HEK293 (cell line): ENCODE results near the gene CPNE9.

Experiments
- CTCF ChIA-PET: fragments of 350-600 bp; formaldehyde crosslinking; extraction: SDS; loops from one replicate; lab custom pipeline; 2021; ENCODE audit warnings: antibody characterized with exemption; lab: Yijun Ruan, JAX
- POLR2A ChIA-PET: fragments of 300-600 bp; formaldehyde crosslinking; extraction: SDS; loops from one replicate; lab custom pipeline; 2020; ENCODE audit warnings: antibody characterized with exemption, inconsistent platforms; lab: Yijun Ruan, JAX
- H3K27ac ChIP-seq: fragments of 200-500 bp; sonication (Bioruptor generic); 2 replicates; pipeline ENCODE4 v1.5.1; 2014; ENCODE audit warnings: low read depth, low read length, control low read depth, inconsistent platforms; ENCODE audit errors: extremely low read depth
- H3K36me3 ChIP-seq, 2 experiments: fragments of 200-500 bp in 1 of 2; sonication (Bioruptor generic) in 1 of 2; 1 replicate in 1 of 2; 2 replicates in 1 of 2; pipeline ENCODE4 v1.5.1; 2014 to 2017; ENCODE audit warnings: inconsistent platforms in 2 of 2, low read length in 2 of 2; ENCODE audit not compliant: control insufficient read depth in 2 of 2, insufficient read depth in 1 of 2
- H3K4me1 ChIP-seq: fragments of 200-500 bp; sonication (Bioruptor generic); 2 replicates; pipeline ENCODE4 v1.5.1; 2014; ENCODE audit warnings: mild to moderate bottlenecking, low read length, inconsistent platforms; ENCODE audit not compliant: control insufficient read depth, insufficient read depth
- H3K4me3 ChIP-seq: 2 replicates; pipeline ENCODE4 v1.5.1; 2011; ENCODE audit warnings: low read depth, mild to moderate bottlenecking, control low read depth, low read length, moderate library complexity
- H3K9me3 ChIP-seq: fragments of 200-500 bp; sonication (Bioruptor generic); 2 replicates; pipeline ENCODE4 v1.5.1; 2014; ENCODE audit warnings: low read depth, low read length, inconsistent platforms; ENCODE audit not compliant: control insufficient read depth, insufficient read depth
- IKZF3 ChIP-seq: fragments of 450-650 bp; IDR thresholded peaks from 2 replicates; pipeline ENCODE4 v1.5.0; 2018; ENCODE audit warnings: missing biosample characterization, mild to moderate bottlenecking, missing genetic modification characterization, moderate library complexity
- REPIN1 ChIP-seq: fragments of 450-650 bp; formaldehyde crosslinking; IDR thresholded peaks from 2 replicates; pipeline ENCODE4 v1.5.1; 2017; ENCODE audit warnings: missing biosample characterization, missing genetic modification characterization, low read depth
- ZBTB1 ChIP-seq: fragments of 450-650 bp; formaldehyde crosslinking; IDR thresholded peaks from 2 replicates; pipeline ENCODE4 v1.5.1; 2016; ENCODE audit warnings: missing biosample characterization, missing genetic modification characterization
- ZBTB48 ChIP-seq: fragments of 450-650 bp; formaldehyde crosslinking; IDR thresholded peaks from 2 replicates; pipeline ENCODE4 v1.5.1; 2016; ENCODE audit warnings: missing biosample characterization, missing genetic modification characterization
- ZNF146 ChIP-seq: fragments of 450-650 bp; formaldehyde crosslinking; IDR thresholded peaks from 2 replicates; pipeline ENCODE4 v1.5.1; 2016; ENCODE audit warnings: missing biosample characterization, missing genetic modification characterization
- ZNF175 ChIP-seq: fragments of 450-650 bp; formaldehyde crosslinking; IDR thresholded peaks from 2 replicates; pipeline ENCODE4 v1.5.1; 2016; ENCODE audit warnings: missing biosample characterization, missing genetic modification characterization
- ZNF324 ChIP-seq: fragments of 450-650 bp; formaldehyde crosslinking; IDR thresholded peaks from 2 replicates; pipeline ENCODE4 v1.5.1; 2016; ENCODE audit warnings: missing biosample characterization, missing genetic modification characterization
- ZNF404 ChIP-seq: fragments of 450-650 bp; formaldehyde crosslinking; IDR thresholded peaks from 2 replicates; pipeline ENCODE4 v1.5.1; 2017; ENCODE audit warnings: missing biosample characterization, missing genetic modification characterization
- ZNF514 ChIP-seq: fragments of 450-650 bp; formaldehyde crosslinking; IDR thresholded peaks from 2 replicates; pipeline ENCODE4 v1.5.1; 2016; ENCODE audit warnings: missing biosample characterization, missing genetic modification characterization
- ZNF549 ChIP-seq: fragments of 450-650 bp; IDR thresholded peaks from 2 replicates; pipeline ENCODE4 v1.5.1; 2018; ENCODE audit warnings: missing biosample characterization, missing genetic modification characterization, mild to moderate bottlenecking, inconsistent platforms, moderate library complexity
- ZNF707 ChIP-seq: fragments of 450-650 bp; formaldehyde crosslinking; IDR thresholded peaks from 2 replicates; pipeline ENCODE4 v1.5.1; 2016; ENCODE audit warnings: missing biosample characterization, missing genetic modification characterization
- ZNF76 ChIP-seq: fragments of 450-650 bp; formaldehyde crosslinking; IDR thresholded peaks from 2 replicates; pipeline ENCODE4; 2016; ENCODE audit warnings: low read depth, missing biosample characterization, missing genetic modification characterization, borderline replicate concordance
- ZSCAN23 ChIP-seq: fragments of 450-650 bp; formaldehyde crosslinking; IDR thresholded peaks from 2 replicates; pipeline ENCODE4 v1.5.1; 2016; ENCODE audit warnings: missing biosample characterization, missing genetic modification characterization
- TF ChIP-seq, protein P1 (sequence below): fragments of 450-650 bp; formaldehyde crosslinking; IDR thresholded peaks from 2 replicates; pipeline ENCODE4 v1.5.1; 2017; ENCODE audit warnings: missing biosample characterization, missing genetic modification characterization
- TF ChIP-seq, protein P2 (sequence below): fragments of 450-650 bp; IDR thresholded peaks from 2 replicates; pipeline ENCODE4 v1.5.1; 2018; ENCODE audit warnings: missing biosample characterization, mild to moderate bottlenecking, missing genetic modification characterization
- TF ChIP-seq, protein P3 (sequence below): fragments of 450-650 bp; formaldehyde crosslinking; IDR thresholded peaks from 2 replicates; pipeline ENCODE4 v1.5.0; 2017; ENCODE audit warnings: missing biosample characterization, missing genetic modification characterization, borderline replicate concordance
- TF ChIP-seq, protein P4 (sequence below): fragments of 450-650 bp; formaldehyde crosslinking; IDR thresholded peaks from 2 replicates; pipeline ENCODE4 v1.5.1; 2016; ENCODE audit warnings: missing biosample characterization, missing genetic modification characterization
- TF ChIP-seq, protein P5 (sequence below): fragments of 450-650 bp; formaldehyde crosslinking; IDR thresholded peaks from 2 replicates; pipeline ENCODE4 v1.5.1; 2016; ENCODE audit warnings: missing biosample characterization, missing genetic modification characterization

CPNE9 gene

DNA sequence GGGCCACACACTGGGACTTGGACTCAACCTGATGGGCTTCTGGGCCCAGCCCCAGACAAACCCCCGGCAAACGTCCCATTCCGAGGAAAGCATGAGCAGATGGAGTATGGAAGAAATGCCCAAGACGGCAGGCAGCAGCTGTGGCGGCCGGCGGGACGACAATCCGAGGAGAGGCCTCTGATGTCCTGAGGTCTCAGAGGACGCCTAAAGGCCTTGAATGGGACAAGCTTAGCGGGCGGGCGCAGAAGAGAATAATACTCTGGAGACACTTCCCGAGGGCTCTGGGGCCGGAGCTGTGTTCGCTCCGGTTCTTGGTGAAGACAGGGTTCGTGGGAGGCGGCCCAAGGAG is 45.6 kb downstream of the CPNE9 start:
- H3K36me3 ChIP-seq: peaks cover 0 to 74% of the 10 kb centered on the region in 2 experiments; a peak in 2 of 3 replicates
- POLR2A ChIA-PET: interaction anchor here (0.8 to 2.7 kb wide), 12 partner anchors 10 to 353 kb away, joined by 3 to 47 read pairs (median 8); partner anchors contain the start of genes ARPC4, BRPF1, CAMK1 and MTMR14
- TF ChIP-seq ZNF514 (tag by site-specific recombination) (no peak), ZNF324 (0 out of 2 replicates have a peak, but pooled peaks have one; percentile 14), ZNF146 (no peak), ZNF175 (no peak), ZSCAN23 (tag by site-specific recombination) (no peak), ZNF707 (no peak), IKZF3 (no peak), ZNF404 (tag by site-specific recombination) (no peak), REPIN1 (tag by site-specific recombination) (0 out of 2 replicates have a peak, but pooled peaks have one; percentile 49), ZNF76 (tag by site-specific recombination) (no peak), ZBTB1 (tag by site-specific recombination) (no peak), ZBTB48 (tag by site-specific recombination) (0 out of 2 replicates have a peak, but pooled peaks have one; percentile 20), ZNF549 (tag by site-specific recombination) (no peak)
- TF ChIP-seq, protein P1, sequence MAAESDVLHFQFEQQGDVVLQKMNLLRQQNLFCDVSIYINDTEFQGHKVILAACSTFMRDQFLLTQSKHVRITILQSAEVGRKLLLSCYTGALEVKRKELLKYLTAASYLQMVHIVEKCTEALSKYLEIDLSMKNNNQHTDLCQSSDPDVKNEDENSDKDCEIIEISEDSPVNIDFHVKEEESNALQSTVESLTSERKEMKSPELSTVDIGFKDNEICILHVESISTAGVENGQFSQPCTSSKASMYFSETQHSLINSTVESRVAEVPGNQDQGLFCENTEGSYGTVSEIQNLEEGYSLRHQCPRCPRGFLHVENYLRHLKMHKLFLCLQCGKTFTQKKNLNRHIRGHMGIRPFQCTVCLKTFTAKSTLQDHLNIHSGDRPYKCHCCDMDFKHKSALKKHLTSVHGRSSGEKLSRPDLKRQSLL: no peak
- TF ChIP-seq, protein P2, sequence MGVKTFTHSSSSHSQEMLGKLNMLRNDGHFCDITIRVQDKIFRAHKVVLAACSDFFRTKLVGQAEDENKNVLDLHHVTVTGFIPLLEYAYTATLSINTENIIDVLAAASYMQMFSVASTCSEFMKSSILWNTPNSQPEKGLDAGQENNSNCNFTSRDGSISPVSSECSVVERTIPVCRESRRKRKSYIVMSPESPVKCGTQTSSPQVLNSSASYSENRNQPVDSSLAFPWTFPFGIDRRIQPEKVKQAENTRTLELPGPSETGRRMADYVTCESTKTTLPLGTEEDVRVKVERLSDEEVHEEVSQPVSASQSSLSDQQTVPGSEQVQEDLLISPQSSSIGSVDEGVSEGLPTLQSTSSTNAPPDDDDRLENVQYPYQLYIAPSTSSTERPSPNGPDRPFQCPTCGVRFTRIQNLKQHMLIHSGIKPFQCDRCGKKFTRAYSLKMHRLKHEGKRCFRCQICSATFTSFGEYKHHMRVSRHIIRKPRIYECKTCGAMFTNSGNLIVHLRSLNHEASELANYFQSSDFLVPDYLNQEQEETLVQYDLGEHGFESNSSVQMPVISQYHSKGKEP (tag by site-specific recombination): no peak
- TF ChIP-seq, protein P3, sequence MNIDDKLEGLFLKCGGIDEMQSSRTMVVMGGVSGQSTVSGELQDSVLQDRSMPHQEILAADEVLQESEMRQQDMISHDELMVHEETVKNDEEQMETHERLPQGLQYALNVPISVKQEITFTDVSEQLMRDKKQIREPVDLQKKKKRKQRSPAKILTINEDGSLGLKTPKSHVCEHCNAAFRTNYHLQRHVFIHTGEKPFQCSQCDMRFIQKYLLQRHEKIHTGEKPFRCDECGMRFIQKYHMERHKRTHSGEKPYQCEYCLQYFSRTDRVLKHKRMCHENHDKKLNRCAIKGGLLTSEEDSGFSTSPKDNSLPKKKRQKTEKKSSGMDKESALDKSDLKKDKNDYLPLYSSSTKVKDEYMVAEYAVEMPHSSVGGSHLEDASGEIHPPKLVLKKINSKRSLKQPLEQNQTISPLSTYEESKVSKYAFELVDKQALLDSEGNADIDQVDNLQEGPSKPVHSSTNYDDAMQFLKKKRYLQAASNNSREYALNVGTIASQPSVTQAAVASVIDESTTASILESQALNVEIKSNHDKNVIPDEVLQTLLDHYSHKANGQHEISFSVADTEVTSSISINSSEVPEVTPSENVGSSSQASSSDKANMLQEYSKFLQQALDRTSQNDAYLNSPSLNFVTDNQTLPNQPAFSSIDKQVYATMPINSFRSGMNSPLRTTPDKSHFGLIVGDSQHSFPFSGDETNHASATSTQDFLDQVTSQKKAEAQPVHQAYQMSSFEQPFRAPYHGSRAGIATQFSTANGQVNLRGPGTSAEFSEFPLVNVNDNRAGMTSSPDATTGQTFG (tag by site-specific recombination): no peak
- TF ChIP-seq, protein P4, sequence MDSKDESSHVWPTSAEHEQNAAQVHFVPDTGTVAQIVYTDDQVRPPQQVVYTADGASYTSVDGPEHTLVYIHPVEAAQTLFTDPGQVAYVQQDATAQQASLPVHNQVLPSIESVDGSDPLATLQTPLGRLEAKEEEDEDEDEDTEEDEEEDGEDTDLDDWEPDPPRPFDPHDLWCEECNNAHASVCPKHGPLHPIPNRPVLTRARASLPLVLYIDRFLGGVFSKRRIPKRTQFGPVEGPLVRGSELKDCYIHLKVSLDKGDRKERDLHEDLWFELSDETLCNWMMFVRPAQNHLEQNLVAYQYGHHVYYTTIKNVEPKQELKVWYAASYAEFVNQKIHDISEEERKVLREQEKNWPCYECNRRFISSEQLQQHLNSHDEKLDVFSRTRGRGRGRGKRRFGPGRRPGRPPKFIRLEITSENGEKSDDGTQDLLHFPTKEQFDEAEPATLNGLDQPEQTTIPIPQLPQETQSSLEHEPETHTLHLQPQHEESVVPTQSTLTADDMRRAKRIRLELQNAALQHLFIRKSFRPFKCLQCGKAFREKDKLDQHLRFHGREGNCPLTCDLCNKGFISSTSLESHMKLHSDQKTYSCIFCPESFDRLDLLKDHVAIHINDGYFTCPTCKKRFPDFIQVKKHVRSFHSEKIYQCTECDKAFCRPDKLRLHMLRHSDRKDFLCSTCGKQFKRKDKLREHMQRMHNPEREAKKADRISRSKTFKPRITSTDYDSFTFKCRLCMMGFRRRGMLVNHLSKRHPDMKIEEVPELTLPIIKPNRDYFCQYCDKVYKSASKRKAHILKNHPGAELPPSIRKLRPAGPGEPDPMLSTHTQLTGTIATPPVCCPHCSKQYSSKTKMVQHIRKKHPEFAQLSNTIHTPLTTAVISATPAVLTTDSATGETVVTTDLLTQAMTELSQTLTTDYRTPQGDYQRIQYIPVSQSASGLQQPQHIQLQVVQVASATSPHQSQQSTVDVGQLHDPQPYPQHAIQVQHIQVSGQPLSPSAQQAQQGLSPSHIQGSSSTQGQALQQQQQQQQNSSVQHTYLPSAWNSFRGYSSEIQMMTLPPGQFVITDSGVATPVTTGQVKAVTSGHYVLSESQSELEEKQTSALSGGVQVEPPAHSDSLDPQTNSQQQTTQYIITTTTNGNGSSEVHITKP: no peak
- TF ChIP-seq, protein P5, sequence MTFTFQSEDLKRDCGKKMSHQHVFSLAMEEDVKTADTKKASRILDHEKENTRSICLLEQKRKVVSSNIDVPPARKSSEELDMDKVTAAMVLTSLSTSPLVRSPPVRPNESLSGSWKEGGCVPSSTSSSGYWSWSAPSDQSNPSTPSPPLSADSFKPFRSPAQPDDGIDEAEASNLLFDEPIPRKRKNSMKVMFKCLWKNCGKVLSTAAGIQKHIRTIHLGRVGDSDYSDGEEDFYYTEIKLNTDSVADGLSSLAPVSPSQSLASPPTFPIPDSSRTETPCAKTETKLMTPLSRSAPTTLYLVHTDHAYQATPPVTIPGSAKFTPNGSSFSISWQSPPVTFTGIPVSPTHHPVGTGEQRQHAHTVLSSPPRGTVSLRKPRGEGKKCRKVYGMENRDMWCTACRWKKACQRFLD (tag by site-specific recombination): no peak
- H3K4me3 ChIP-seq: peak overlapping the region; percentile 59
- CTCF ChIA-PET: interaction anchor here (1.1 to 2.2 kb wide), 4 partner anchors 19 to 246 kb away, joined by 3 to 7 read pairs (median 4); no protein-coding TSS in a partner anchor
- no peaks in the 10 kb centered on the region for H3K9me3 ChIP-seq
- peak overlapping the region; percentile 66 for H3K27ac ChIP-seq
- 0 out of 2 replicates have a peak, but pooled peaks cover 2% of the 10 kb centered on the region for H3K4me1 ChIP-seq
